K562 (cell line): ENCODE results near the gene CEND1. TPM values are rescaled to one million over a fixed set of nuclear protein-coding genes. Genes with fewer than 3 reads are reported as not detected.

Source experiments
- ATAC-seq: fragments of 200-7000 bp; cut with Tn5 transposase; 3 replicates; pipeline ENCODE4 v1.9.1; 2020; ENCODE audit warnings: moderate library complexity
- BruUV-seq: library from RNA; stranded (reverse); fragments of 400-500 nt; replicated peaks from 2 replicates; lab custom pipeline; 2021; lab: Mats Ljungman, UMichigan
- CTCF ChIA-PET: fragments of 300-600 bp; formaldehyde crosslinking; extraction: SDS; loops from one replicate; lab custom pipeline; 2021; ENCODE audit warnings: low intra/inter-chr PET ratio; lab: Yijun Ruan, JAX
- POLR2A ChIA-PET: fragments of 300-600, 350-650 bp; sonication (Branson Sonifier 250); formaldehyde crosslinking; extraction: SDS; loops from one replicate; lab custom pipeline; 2021; ENCODE audit warnings: antibody characterized with exemption, inconsistent platforms; lab: Yijun Ruan, JAX
- DNase-seq, 4 experiments: peaks; one replicate each; pipeline versions ENCODE4 v3.0.0 to v3.0.0-alpha.2; 2011 to 2018; ENCODE audit warnings: low spot score in 3 of 4, mixed read lengths in 3 of 4; ENCODE audit errors: extremely low read depth in 1 of 4
- FAIRE-seq: peaks from 2 replicates; lab custom pipeline; 2011; peaks lifted over from hg19 to GRCh38; lab: Jason Lieb, UNC
- H2AFZ ChIP-seq: 2 replicates; pipeline ENCODE4 v1.6.0; 2011; ENCODE audit warnings: low read depth, low read length, control low read depth, inconsistent platforms
- H3K27ac ChIP-seq: fragments of 200-600 bp; 3 replicates; pipeline ENCODE4 v1.8.0; 2011; ENCODE audit warnings: low read depth, mild to moderate bottlenecking, control low read depth, inconsistent platforms, low read length, moderate library complexity, mixed read lengths; ENCODE audit errors: extremely low read depth
- H3K27me3 ChIP-seq, 2 experiments: fragments of 300-600 bp in 1 of 2; 2 replicates in 1 of 2; 3 replicates in 1 of 2; pipeline versions ENCODE4 v1.6.0 to v1.8.0; 2011; ENCODE audit warnings: inconsistent platforms in 2 of 2, low read length in 2 of 2, mild to moderate bottlenecking in 1 of 2, mixed read lengths in 1 of 2, moderate library complexity in 1 of 2; ENCODE audit not compliant: control insufficient read depth in 2 of 2, insufficient read depth in 2 of 2
- H3K36me3 ChIP-seq: fragments of 300-600 bp; 3 replicates; pipeline ENCODE4 v1.8.0; 2011; ENCODE audit warnings: mild to moderate bottlenecking, low read length, inconsistent platforms; ENCODE audit not compliant: control insufficient read depth, insufficient read depth
- H3K4me1 ChIP-seq, 2 experiments: fragments of 200-600 bp in 1 of 2; replicated peaks in 1 of 2; 2 replicates in 1 of 2; 3 replicates in 1 of 2; pipeline versions ENCODE4 v1.5.1 to v1.8.0; 2011; ENCODE audit warnings: inconsistent platforms in 2 of 2, low read length in 2 of 2, mild to moderate bottlenecking in 1 of 2, mixed read lengths in 1 of 2, moderate library complexity in 1 of 2; ENCODE audit not compliant: control insufficient read depth in 2 of 2, insufficient read depth in 2 of 2
- H3K4me2 ChIP-seq: 2 replicates; pipeline ENCODE4 v1.6.1; 2011; ENCODE audit warnings: low read length, control low read depth, inconsistent platforms, mixed read lengths; ENCODE audit not compliant: insufficient read depth
- H3K4me3 ChIP-seq: fragments of 200-600 bp; sonication (generic), shearing (Covaris generic); 2 replicates; pipeline ENCODE4 v1.5.1; 2016; ENCODE audit warnings: control low read depth, inconsistent platforms
- H3K79me2 ChIP-seq: fragments of 200-600 bp; 3 replicates; pipeline ENCODE4 v1.8.0; 2011; ENCODE audit warnings: low read length, inconsistent platforms; ENCODE audit not compliant: control insufficient read depth, insufficient read depth
- H3K9ac ChIP-seq, 2 experiments: 2 replicates each; pipeline versions ENCODE4 v1.6.0 to v1.6.1; 2011; ENCODE audit warnings: low read depth in 2 of 2, low read length in 2 of 2, control low read depth in 1 of 2, inconsistent platforms in 1 of 2, mild to moderate bottlenecking in 1 of 2, mixed read lengths in 1 of 2; ENCODE audit not compliant: insufficient read depth in 1 of 2
- H3K9me1 ChIP-seq: one replicate; pipeline ENCODE4 v1.6.0; 2011; ENCODE audit warnings: inconsistent platforms, mild to moderate bottlenecking, low read length, moderate library complexity; ENCODE audit not compliant: control insufficient read depth, insufficient read depth
- H3K9me3 ChIP-seq: replicated peaks from 2 replicates; pipeline ENCODE4 v1.5.1; 2011; ENCODE audit warnings: low read depth, low read length, inconsistent platforms; ENCODE audit not compliant: control insufficient read depth, insufficient read depth
- H4K20me1 ChIP-seq: replicated peaks from 2 replicates; pipeline ENCODE4 v1.6.1; 2011; ENCODE audit warnings: low read length, inconsistent platforms, mixed read lengths; ENCODE audit not compliant: control insufficient read depth, insufficient read depth
- NELFE ChIP-seq: IDR thresholded peaks from 2 replicates; pipeline ENCODE4 v1.6.1; 2011; ENCODE audit warnings: mild to moderate bottlenecking; ENCODE audit not compliant: insufficient read depth, insufficient read length
- POLR2G ChIP-seq: fragments of 200-400 bp; formaldehyde crosslinking; IDR thresholded peaks from 2 replicates; pipeline ENCODE4 v1.6.1; 2017; ENCODE audit warnings: low read depth, mild to moderate bottlenecking, antibody characterized with exemption, low read length, moderate library complexity
- RBFOX2 ChIP-seq: fragments of 200-400 bp; formaldehyde crosslinking; IDR thresholded peaks from 2 replicates; pipeline ENCODE4 v1.6.1; 2017; ENCODE audit warnings: low read depth, mild to moderate bottlenecking, low read length, moderate library complexity
- ZNF311 ChIP-seq: fragments of 250-450 bp; sonication (Bioruptor Pico); IDR thresholded peaks from 2 replicates; pipeline ENCODE4 v1.4.0; 2020; ENCODE audit warnings: mild to moderate bottlenecking, moderate library complexity
- ZNF785 ChIP-seq: fragments of 250-450 bp; sonication (Bioruptor Pico); IDR thresholded peaks from 2 replicates; pipeline ENCODE4 v1.4.0; 2020; ENCODE audit warnings: mild to moderate bottlenecking
- ZSCAN29 ChIP-seq: fragments of 450-650 bp; IDR thresholded peaks from 2 replicates; pipeline ENCODE4 v1.6.1; 2017
- WGBS: fragments of 100-300 bp; shearing (Covaris generic); methylation state at CpG from one replicate; pipeline ENCODE4 v1.1.6; 2016; ENCODE audit warnings: low coverage, mixed read lengths; ENCODE audit not compliant: insufficient coverage; ENCODE audit errors: missing lambda C conversion rate; 5-methylcytosine and 5-hydroxymethylcytosine counted together
- in situ Hi-C: fragments of 300-500 bp; cut with MboI; formaldehyde crosslinking; loops from 4 replicates; pipeline ENCODE4 v1.15.0; 2018; ENCODE audit warnings: inconsistent platforms, mixed read lengths
- intact Hi-C: fragments of 100-400 bp; cut with micrococcal nuclease; formaldehyde crosslinking; loops from 2 replicates; pipeline ENCODE4 v1.14.2; 2022
- polyA plus RNA-seq, 8 experiments: library from polyadenylated mRNA; depleted of rRNA in 4 of 8; stranded (reverse) in 5 of 8; unstranded in 3 of 8; fragments of >200 nt; fragmentation: Nextera tagmentation in 2 of 8; fragmentation: Illumina TruSeq in 1 of 8; extraction: Ambion mirVana in 2 of 8; extraction: Trizol in 1 of 8; gene quantifications; 2 replicates each; pipeline versions ENCODE4 v1.2.1 to v1.2.3, GENCODE V29; 2011 to 2014; ENCODE audit warnings: inconsistent platforms in 1 of 8, missing spikeins in 1 of 8
- total RNA-seq, 7 experiments: library from RNA; depleted of rRNA in 6 of 7; stranded (reverse); fragments of >200 nt in 6 of 7; fragmentation: Illumina TruSeq in 2 of 7; extraction: Trizol in 2 of 7; gene quantifications; 2 replicates each; pipeline versions ENCODE4 v1.2.1 to v1.2.3, GENCODE V29; 2011 to 2021; ENCODE audit warnings: low replicate concordance in 1 of 7

The CEND1 gene
- total and polyA plus RNA-seq, 9 of the 15 experiments (the other 6 are each of a cell fraction or from before 2014, with no cell fraction given): 0.13 to 0.18 (median 0.16) TPM; not detected in 6

DNA sequence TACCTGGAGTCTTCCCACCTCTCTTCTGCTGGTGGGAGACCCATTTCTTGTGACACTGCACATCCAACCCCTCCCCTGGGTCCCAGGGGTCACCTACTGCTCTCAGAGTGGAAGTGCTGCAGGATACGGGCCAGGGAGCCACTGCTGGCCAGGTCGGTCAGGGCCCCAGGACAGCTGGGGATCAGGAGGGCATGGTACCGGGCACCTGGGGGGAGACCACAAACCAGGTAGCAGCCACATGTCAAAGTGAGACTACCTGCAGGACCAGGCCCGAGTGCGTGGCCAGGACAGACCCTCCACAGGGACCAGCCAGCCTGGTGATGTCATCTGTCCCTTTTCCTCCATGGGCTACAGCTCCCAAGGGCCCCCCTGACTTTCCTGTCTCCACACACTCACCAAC is 16.5 kb downstream of the CEND1 start:
- Histone ChIP-seq H3K4me3 (no peak overlapping the region), H2AFZ (no peak overlapping the region), H3K27me3 (no peaks in the 10 kb centered on the region), H3K4me2 (no peak overlapping the region), H3K36me3 (peaks cover 62% of the 10 kb centered on the region), H3K9ac (peak overlapping the region in 1 of 2 experiments; percentile 65; a peak in 2 of 4 replicates), H3K27ac (no peak overlapping the region; the same call in 2 of the 3 replicates), H3K9me1 (peaks cover 6% of the 10 kb centered on the region), H3K79me2 (peaks cover 75% of the 10 kb centered on the region), H3K9me3 (no peaks in the 10 kb centered on the region; the same call in 1 of the 2 replicates), H4K20me1 (peaks cover 28% of the 10 kb centered on the region), H3K4me1 (peaks cover 15 to 82% of the 10 kb centered on the region in 2 experiments)
- FAIRE-seq (no peak), ATAC-seq (no peak), DNase-seq (no peak)
- in situ Hi-C loops (no loop called here), intact Hi-C loops (no loop called here)
- POLR2A ChIA-PET: interaction anchor here (0.7 to 1.0 kb wide), 2 partner anchors 11 to 22 kb away, joined by 3 to 4 read pairs; no protein-coding TSS in a partner anchor
- WGBS: 100% methylated on average over 2 of the region's 5 CpGs
- CTCF ChIA-PET: no interaction called here
- TF ChIP-seq ZNF785 (no peak), RBFOX2 (peak; percentile 28; the same call in 1 of the 2 replicates)
- no TSS peak for BruUV-seq

DNA sequence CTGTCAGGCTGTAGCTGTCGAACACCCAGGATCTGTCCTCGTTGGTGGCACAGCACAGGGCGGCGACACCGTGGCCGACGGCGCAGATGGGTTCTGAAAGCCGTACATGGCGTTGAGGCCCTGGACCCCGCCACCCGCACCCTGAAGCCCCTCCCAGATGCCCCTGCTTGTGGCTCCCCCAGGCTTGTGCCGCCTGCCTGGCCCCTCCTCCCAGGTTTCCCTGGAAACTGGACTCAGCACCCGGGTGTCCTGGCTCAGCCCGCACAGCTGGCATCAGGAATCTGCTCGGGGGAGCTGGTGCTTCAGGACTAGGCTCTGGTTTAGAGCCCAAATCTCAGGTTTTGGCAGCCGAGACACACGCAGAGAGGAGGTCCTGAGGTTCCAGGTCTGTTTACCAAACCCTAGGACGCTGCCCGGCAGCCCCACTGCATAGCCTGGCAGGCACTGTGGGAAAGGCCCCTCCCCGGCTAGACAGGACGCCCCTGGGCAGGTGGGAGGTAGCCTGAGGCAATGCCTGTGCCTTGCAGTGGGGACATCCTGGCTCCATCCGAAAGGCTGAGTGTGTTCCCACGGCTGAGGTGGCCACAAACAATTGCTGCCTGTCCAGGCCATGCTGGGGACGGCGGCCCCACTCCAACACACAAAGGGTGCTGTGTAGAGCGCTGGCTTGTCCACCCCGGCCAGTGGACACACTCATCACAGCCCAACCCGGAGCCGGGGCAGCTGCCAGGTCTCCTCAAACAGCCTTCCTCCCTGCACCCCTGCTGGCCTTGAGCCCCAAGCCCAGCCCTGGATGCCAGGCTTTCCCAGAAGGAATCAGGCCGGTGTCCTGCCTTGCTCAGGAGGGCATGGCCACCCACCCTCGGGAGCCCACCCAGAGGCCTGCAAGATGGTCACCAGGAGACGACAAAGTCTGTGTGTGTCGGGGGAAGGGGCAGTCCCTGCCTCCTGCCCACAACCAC is 17.2 kb downstream of the CEND1 start:
- Histone ChIP-seq H2AFZ (no peak overlapping the region), H3K27ac (no peak overlapping the region), H3K79me2 (peaks cover 68% of the 10 kb centered on the region), H3K9me1 (peaks cover 6% of the 10 kb centered on the region), H3K36me3 (peaks cover 62% of the 10 kb centered on the region), H4K20me1 (peaks cover 28% of the 10 kb centered on the region), H3K4me3 (no peak overlapping the region), H3K9me3 (no peaks in the 10 kb centered on the region; the same call in 1 of the 2 replicates), H3K4me2 (no peak overlapping the region)
- no peak for DNase-seq
- BruUV-seq: no TSS peak
- FAIRE-seq: no peak
- in situ Hi-C loops (no loop called here), intact Hi-C loops (no loop called here)
- ATAC-seq: no peak
- POLR2A ChIA-PET: interaction anchor here (0.6 to 0.9 kb wide), 3 partner anchors 9 to 300 kb away, joined by 3 read pairs; no protein-coding TSS in a partner anchor
- CTCF ChIA-PET: no interaction called here
- TF ChIP-seq ZSCAN29 (no peak), POLR2G (peak; percentile 59), RBFOX2 (peak; percentile 33), ZNF311 (CRISPR knock-in tag) (no peak), NELFE (no peak)
- TF ChIP-seq, all 486 proteins: peak for 2
- WGBS: 94% methylated on average over 27 of the region's 34 CpGs
- H3K27me3 ChIP-seq: no peaks in the 10 kb centered on the region
- peak overlapping the region in 1 of 2 experiments; percentile 65; a peak in 2 of 4 replicates for H3K9ac ChIP-seq
- peaks cover 9 to 75% of the 10 kb centered on the region in 2 experiments; a peak in 3 of 5 replicates for H3K4me1 ChIP-seq
